ENCODE data around the gene GDF15. TPM values are rescaled to one million over a fixed set of nuclear protein-coding genes. Genes with fewer than 3 reads are reported as not detected.
A peak's percentile ranks its signal among the peaks of the same experiment; 100 is the strongest.
"Not testable (repeated sequence)": the region's sequence is repeated elsewhere in the genome, so short reads cannot be mapped to it uniquely, and the experiment has no call there.

The GDF15 gene
- polyA plus RNA-seq, 1 of the 3 experiments (the other 2 are of a cell fraction): 129 TPM

DNA sequence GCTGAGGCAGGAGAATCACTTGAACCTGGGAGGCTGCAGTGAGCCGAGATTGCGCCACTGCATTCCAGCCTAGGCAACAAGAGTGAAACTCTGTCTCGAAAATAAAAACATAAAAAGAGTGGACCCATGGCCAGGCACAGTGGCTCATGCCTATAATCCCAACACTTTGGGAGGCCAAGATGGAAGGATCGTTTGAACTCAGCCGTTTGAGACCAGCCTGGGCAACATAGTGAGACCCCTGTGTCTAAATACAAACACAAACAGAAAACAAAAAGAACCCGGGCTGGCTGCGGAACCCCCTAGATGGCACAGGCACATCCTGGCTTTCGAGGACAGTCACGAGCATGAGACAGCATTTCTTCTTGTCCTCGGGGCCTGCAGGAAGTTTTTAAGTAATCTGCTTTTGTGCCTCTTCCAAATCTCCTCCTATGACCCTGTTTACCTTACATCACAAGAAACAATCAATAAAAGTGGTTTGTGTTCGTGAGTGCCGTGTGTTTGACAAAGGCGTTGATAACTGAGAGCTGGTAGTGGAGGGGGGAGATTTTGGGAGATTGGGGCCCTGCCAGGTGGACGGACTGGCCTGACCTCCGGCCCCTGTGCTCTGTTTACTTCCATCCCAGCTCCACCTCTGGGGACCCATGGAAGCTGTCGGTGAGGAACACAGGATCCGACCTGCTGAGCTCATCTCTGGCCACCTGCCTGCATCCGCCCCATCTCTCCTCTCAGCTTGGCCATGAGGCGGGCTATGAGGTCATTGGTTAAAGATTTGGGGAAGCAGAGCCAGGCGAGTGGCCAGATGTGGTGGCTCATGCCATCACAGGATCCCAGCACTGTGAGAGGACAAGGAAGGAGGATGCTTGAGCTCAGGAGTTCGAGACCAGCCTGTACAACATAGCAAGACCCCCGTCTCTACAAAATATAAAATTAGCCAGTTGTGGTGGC, 5.9 kb upstream of the GDF15 start:
- DNase-seq: no peak
- Histone ChIP-seq H2AFZ (ENCODE audit: low read depth) (peak overlapping the region; percentile 24; the same call in 1 of the 2 replicates), H3K4me3 (ENCODE audit: low read depth in 2 of 2, low read length in 1 of 2) (no peak overlapping the region), H3K27ac (ENCODE audit: low read depth in 2 of 2, low read length in 1 of 2) (no peak overlapping the region), H4K20me1 (ENCODE audit: insufficient read depth) (no peaks in the 10 kb centered on the region), H3K79me2 (ENCODE audit: insufficient read depth) (no peaks in the 10 kb centered on the region), H3K9ac (no peak overlapping the region), H3K4me1 (ENCODE audit: control insufficient read depth in 1 of 2, insufficient read depth in 2 of 2, low read depth in 1 of 2, low read length in 1 of 2) (peaks cover 0 to 8% of the 10 kb centered on the region in 2 experiments; a peak in 2 of 4 replicates), H3F3A (replicated peaks; ENCODE audit: insufficient read depth) (peaks cover 31% of the 10 kb centered on the region), H3K36me3 (replicated peaks in 1 of 2; ENCODE audit: control insufficient read depth in 1 of 2, insufficient read depth in 2 of 2, low read length in 1 of 2) (no peaks in the 10 kb centered on the region), H3K27me3 (ENCODE audit: insufficient read depth) (no peaks in the 10 kb centered on the region), H3K9me2 (no peaks in the 10 kb centered on the region), H3K4me2 (no peak overlapping the region), H3K9me3 (no peaks in the 10 kb centered on the region)
- 78% methylated on average over 20 of the region's 22 CpGs for WGBS (ENCODE audit: low lambda C conversion rate)
- ChIA-PET POLR2A (no interaction called here), CTCF (interaction anchor here (1.0 to 4.2 kb wide), 5 partner anchors 9 to 100 kb away, joined by 4 to 22 read pairs (median 14); no protein-coding TSS in a partner anchor)
- no peak for TF ChIP-seq RFX5 (IDR thresholded peaks at IDR 0.05; ENCODE audit: low read length)
- peak; percentile 35; the same call in 1 of the 2 replicates for TF ChIP-seq NFIC (IDR thresholded peaks at IDR 0.05; ENCODE audit: borderline replicate concordance)
- no peak for TF ChIP-seq SMC3 (IDR thresholded peaks at IDR 0.05; ENCODE audit: low read depth, low read length)
- no peak for TF ChIP-seq TAF1 (IDR thresholded peaks at IDR 0.05; ENCODE audit: borderline replicate concordance, low read depth, low read length)
- TF ChIP-seq, protein P1, sequence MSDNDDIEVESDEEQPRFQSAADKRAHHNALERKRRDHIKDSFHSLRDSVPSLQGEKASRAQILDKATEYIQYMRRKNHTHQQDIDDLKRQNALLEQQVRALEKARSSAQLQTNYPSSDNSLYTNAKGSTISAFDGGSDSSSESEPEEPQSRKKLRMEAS (IDR thresholded peaks at IDR 0.05; ENCODE audit: low read depth): peak; percentile 66
- TF ChIP-seq EZH2phosphoT487 (IDR thresholded peaks at IDR 0.05; ENCODE audit: borderline replicate concordance, low read depth): no peak
- no peak; the same call in 1 of the 2 replicates for TF ChIP-seq JUND (IDR thresholded peaks at IDR 0.05)
- no peak for TF ChIP-seq GABPA (IDR thresholded peaks at IDR 0.05; ENCODE audit: low read depth)
- TF ChIP-seq TCF12 (IDR thresholded peaks at IDR 0.05): 0 out of 2 replicates have a peak, but pooled peaks have one; percentile 15
- TF ChIP-seq, protein P2, sequence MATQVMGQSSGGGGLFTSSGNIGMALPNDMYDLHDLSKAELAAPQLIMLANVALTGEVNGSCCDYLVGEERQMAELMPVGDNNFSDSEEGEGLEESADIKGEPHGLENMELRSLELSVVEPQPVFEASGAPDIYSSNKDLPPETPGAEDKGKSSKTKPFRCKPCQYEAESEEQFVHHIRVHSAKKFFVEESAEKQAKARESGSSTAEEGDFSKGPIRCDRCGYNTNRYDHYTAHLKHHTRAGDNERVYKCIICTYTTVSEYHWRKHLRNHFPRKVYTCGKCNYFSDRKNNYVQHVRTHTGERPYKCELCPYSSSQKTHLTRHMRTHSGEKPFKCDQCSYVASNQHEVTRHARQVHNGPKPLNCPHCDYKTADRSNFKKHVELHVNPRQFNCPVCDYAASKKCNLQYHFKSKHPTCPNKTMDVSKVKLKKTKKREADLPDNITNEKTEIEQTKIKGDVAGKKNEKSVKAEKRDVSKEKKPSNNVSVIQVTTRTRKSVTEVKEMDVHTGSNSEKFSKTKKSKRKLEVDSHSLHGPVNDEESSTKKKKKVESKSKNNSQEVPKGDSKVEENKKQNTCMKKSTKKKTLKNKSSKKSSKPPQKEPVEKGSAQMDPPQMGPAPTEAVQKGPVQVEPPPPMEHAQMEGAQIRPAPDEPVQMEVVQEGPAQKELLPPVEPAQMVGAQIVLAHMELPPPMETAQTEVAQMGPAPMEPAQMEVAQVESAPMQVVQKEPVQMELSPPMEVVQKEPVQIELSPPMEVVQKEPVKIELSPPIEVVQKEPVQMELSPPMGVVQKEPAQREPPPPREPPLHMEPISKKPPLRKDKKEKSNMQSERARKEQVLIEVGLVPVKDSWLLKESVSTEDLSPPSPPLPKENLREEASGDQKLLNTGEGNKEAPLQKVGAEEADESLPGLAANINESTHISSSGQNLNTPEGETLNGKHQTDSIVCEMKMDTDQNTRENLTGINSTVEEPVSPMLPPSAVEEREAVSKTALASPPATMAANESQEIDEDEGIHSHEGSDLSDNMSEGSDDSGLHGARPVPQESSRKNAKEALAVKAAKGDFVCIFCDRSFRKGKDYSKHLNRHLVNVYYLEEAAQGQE (IDR thresholded peaks at IDR 0.05; ENCODE audit: low read depth, low read length): no peak

DNA sequence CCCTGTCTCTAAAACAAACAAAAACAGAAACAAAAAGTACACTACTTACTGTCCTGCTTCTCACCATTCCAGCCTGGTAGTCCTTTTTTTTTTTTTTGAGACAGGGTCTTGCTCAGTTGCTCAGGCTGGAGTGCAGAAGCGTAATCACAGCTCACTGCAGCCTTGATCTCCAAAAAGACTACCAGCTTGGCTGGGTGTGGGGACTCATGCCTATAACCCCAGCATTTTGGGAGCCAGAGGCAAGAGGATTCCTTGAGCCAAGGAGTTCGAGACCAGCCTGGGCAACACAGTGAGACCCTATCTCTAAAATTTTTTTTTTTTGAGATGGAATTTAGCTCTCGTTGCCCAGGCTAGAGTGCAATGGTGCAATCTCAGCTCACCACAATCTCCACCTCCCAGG, 5.1 kb upstream of the GDF15 start:
- no peaks in the 10 kb centered on the region for H4K20me1 ChIP-seq (ENCODE audit: insufficient read depth)
- no peaks in the 10 kb centered on the region for H3K27me3 ChIP-seq (ENCODE audit: insufficient read depth)
- H3K36me3 ChIP-seq (replicated peaks in 1 of 2; ENCODE audit: control insufficient read depth in 1 of 2, insufficient read depth in 2 of 2, low read length in 1 of 2): no peaks in the 10 kb centered on the region
- 96% methylated on average over 3 of the region's 3 CpGs for WGBS (ENCODE audit: low lambda C conversion rate)
- peaks cover 0 to 8% of the 10 kb centered on the region in 2 experiments; a peak in 2 of 4 replicates for H3K4me1 ChIP-seq (ENCODE audit: control insufficient read depth in 1 of 2, insufficient read depth in 2 of 2, low read depth in 1 of 2, low read length in 1 of 2)
- H3F3A ChIP-seq (replicated peaks; ENCODE audit: insufficient read depth): peaks cover 24% of the 10 kb centered on the region
- POLR2A ChIA-PET: interaction anchor here (1.3 kb wide), 1 partner anchor 16 kb away, joined by 4 read pairs; no protein-coding TSS in a partner anchor
- no peak for DNase-seq
- H3K4me3 ChIP-seq (ENCODE audit: low read depth in 2 of 2, low read length in 1 of 2): no peak overlapping the region
- CTCF ChIA-PET: interaction anchor here (0.6 to 4.2 kb wide), 6 partner anchors 8 to 458 kb away, joined by 3 to 22 read pairs (median 9); no protein-coding TSS in a partner anchor
- no peak for TF ChIP-seq CHD2 (IDR thresholded peaks at IDR 0.05; ENCODE audit: low read length, partially characterized antibody)
- no peak for TF ChIP-seq POLR2AphosphoS5 (IDR thresholded peaks at IDR 0.05; ENCODE audit: low read depth, low read length)
- TF ChIP-seq RXRA (IDR thresholded peaks at IDR 0.05; ENCODE audit: borderline replicate concordance, low read depth): no peak
- TF ChIP-seq, protein P1 (IDR thresholded peaks at IDR 0.05; ENCODE audit: low read depth): no peak
- no peak for TF ChIP-seq EP300 (IDR thresholded peaks at IDR 0.05; ENCODE audit: borderline replicate concordance in 1 of 2, low read depth in 1 of 2, low read length in 1 of 2)
- no peaks in the 10 kb centered on the region for H3K9me2 ChIP-seq
- H2AFZ ChIP-seq (ENCODE audit: low read depth): no peak overlapping the region
- no peak overlapping the region for H3K9ac ChIP-seq
- no peak overlapping the region for H3K4me2 ChIP-seq
- no peak overlapping the region for H3K27ac ChIP-seq (ENCODE audit: low read depth in 2 of 2, low read length in 1 of 2)
- no peaks in the 10 kb centered on the region for H3K9me3 ChIP-seq
- no peaks in the 10 kb centered on the region for H3K79me2 ChIP-seq (ENCODE audit: insufficient read depth)

DNA sequence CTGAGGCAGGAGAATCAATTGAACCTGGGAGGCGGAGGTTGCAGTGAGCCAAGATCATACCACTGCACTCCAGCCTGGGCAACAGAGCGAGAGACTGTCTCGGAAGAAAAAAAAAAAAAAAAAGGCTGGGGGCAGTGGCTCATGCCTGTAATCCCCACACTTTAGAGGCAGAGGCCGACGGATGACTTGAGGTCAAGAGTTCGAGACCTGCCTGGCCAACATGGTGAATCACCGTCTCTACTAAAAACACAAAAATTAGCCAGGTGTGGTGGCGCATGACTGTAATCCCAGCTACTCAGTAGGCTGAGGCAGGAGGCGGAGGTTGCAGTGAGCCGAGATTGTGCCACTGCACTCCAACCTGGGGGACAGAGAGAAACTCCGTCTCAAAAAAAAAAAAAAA, 2.3 kb upstream of the GDF15 start:
- H3K9me3 ChIP-seq; DNase-seq; H3K36me3 ChIP-seq (replicated peaks in 1 of 2; ENCODE audit: control insufficient read depth in 1 of 2, insufficient read depth in 2 of 2, low read length in 1 of 2); H3K9me2 ChIP-seq; H3K4me1 ChIP-seq (ENCODE audit: control insufficient read depth in 1 of 2, insufficient read depth in 2 of 2, low read depth in 1 of 2, low read length in 1 of 2); H3K27me3 ChIP-seq (ENCODE audit: insufficient read depth); H4K20me1 ChIP-seq (ENCODE audit: insufficient read depth); H3K4me2 ChIP-seq; H3K9ac ChIP-seq; H2AFZ ChIP-seq (ENCODE audit: low read depth); POLR2A ChIA-PET; H3K27ac ChIP-seq (ENCODE audit: low read depth in 2 of 2, low read length in 1 of 2); H3K4me3 ChIP-seq (ENCODE audit: low read depth in 2 of 2, low read length in 1 of 2); H3K79me2 ChIP-seq (ENCODE audit: insufficient read depth): not testable (repeated sequence)
- CTCF ChIA-PET: interaction anchor here (0.9 to 8.6 kb wide), 3 partner anchors 21 to 34 kb away, joined by 3 to 83 read pairs (median 22); no protein-coding TSS in a partner anchor
- 92% methylated on average over 11 of the region's 11 CpGs for WGBS (ENCODE audit: low lambda C conversion rate)
- peaks cover 10% of the 10 kb centered on the region for H3F3A ChIP-seq (replicated peaks; ENCODE audit: insufficient read depth)
